GM12872 (cell line): Measurements from ENCODE around the gene MAN1A1.

Source experiments
- CTCF ChIP-seq: IDR thresholded peaks from 3 replicates; pipeline ENCODE4 v1.5.1; 2011; ENCODE audit warnings: low read depth, mild to moderate bottlenecking, low read length, moderate library complexity; ENCODE audit not compliant: insufficient read depth

Gene MAN1A1

GRCh38 chr6:119137194-119138072 is 212.1 kb downstream of the MAN1A1 start:
- no peak for TF ChIP-seq CTCF

GRCh38 chr6:119134752-119135151 is 214.8 kb downstream of the MAN1A1 start:
- TF ChIP-seq CTCF, result no peak

- no peak for TF ChIP-seq CTCF
Measured at GRCh38 chr6:119133400-119133799, 216.2 kb downstream of the MAN1A1 start.

GRCh38 chr6:119132261-119132981 is 217.1 kb downstream of the MAN1A1 start:
- no peak for TF ChIP-seq CTCF

- TF ChIP-seq CTCF, result no peak
Measured at GRCh38 chr6:119129968-119130484, 219.5 kb downstream of the MAN1A1 start.

- TF ChIP-seq CTCF, result peak; percentile 67
Measured at GRCh38 chr6:119129148-119129967, 220.2 kb downstream of the MAN1A1 start.
